GM21526 (cell line): ENCODE measurements around the gene RELL1.

Experiments used
- ATAC-seq: cut with Tn5 transposase; IDR thresholded peaks from one replicate; pipeline ENCODE4 v1.9.1; 2021; ENCODE audit warnings: moderate library complexity; ENCODE audit not compliant: unreplicated experiment, low FRiP score

The RELL1 gene

GRCh38 chr4:37667197-37668100 lies 18.7 kb downstream of the RELL1 start:
- ATAC-seq: no peak

GRCh38 chr4:37666625-37667071 lies 19.5 kb downstream of the RELL1 start:
- ATAC-seq: no peak

- no peak for ATAC-seq
Measured at GRCh38 chr4:37665333-37666320, 20.5 kb downstream of the RELL1 start.

- ATAC-seq: no peak
Measured at GRCh38 chr4:37664696-37665095, 21.5 kb downstream of the RELL1 start.

GRCh38 chr4:37663552-37663951 lies 22.6 kb downstream of the RELL1 start:
- no peak for ATAC-seq

GRCh38 chr4:37662861-37663390 lies 23.2 kb downstream of the RELL1 start:
- no peak for ATAC-seq

- no peak for ATAC-seq
Measured at GRCh38 chr4:37662251-37662650, 23.9 kb downstream of the RELL1 start.

GRCh38 chr4:37661772-37662171 lies 24.4 kb downstream of the RELL1 start:
- no peak for ATAC-seq

- ATAC-seq: no peak
Measured at GRCh38 chr4:37659696-37660095, 26.5 kb downstream of the RELL1 start.

- ATAC-seq: no peak
Measured at GRCh38 chr4:37656649-37657048, 29.5 kb downstream of the RELL1 start.

GRCh38 chr4:37653601-37654000 lies 32.6 kb downstream of the RELL1 start:
- ATAC-seq: no peak

- no peak for ATAC-seq
Measured at GRCh38 chr4:37652747-37653527, 33.2 kb downstream of the RELL1 start.

- no peak for ATAC-seq
Measured at GRCh38 chr4:37651781-37652377, 34.3 kb downstream of the RELL1 start.

- no peak for ATAC-seq
Measured at GRCh38 chr4:37650481-37650880, 35.7 kb downstream of the RELL1 start.

GRCh38 chr4:37649268-37649667 lies 36.9 kb downstream of the RELL1 start:
- no peak for ATAC-seq

- no peak for ATAC-seq
Measured at GRCh38 chr4:37648084-37648817, 37.9 kb downstream of the RELL1 start.

GRCh38 chr4:37646247-37646646 lies 39.9 kb downstream of the RELL1 start:
- no peak for ATAC-seq

GRCh38 chr4:37645736-37646135 lies 40.4 kb downstream of the RELL1 start:
- ATAC-seq: no peak

GRCh38 chr4:37644962-37645361 lies 41.2 kb downstream of the RELL1 start:
- no peak for ATAC-seq
